ENCODE measurements around the gene SEPTIN11.

The SEPTIN11 gene

DNA sequence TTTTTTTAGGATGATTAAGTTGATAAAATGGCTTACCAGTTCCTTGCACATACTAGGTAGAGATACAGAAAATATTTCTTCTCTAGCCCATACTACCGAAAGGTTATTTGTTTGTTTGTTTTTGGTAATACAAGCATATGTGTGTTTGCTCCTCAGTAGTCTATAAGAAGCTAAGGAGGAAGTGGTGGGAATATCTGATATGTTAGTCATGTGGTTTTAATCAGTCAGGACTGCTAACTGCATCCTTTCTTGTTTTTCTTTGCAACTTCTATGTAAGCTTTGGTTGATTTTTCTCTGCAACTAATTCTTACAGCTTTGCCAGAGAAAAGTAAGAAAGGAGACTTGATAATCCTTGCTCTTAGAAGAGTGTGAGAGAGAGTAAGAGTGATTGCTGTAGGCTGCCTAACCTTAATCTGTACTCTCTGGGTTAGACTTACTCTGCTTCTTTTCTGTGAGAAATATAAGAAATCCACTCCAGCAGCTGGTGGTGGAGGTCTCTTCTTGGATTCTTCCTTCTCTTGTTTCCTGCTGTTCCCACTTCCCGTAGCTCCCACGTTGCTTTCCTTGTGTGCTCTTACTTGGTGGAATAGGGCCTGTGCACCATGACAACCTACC lies 28.3 kb downstream of the SEPTIN11 start:
- Histone ChIP-seq H3K9me3 (ENCODE audit: control insufficient read depth, insufficient read depth, low read length) (no peaks in the 10 kb centered on the region), H3K27me3 (ENCODE audit: control insufficient read depth, insufficient read depth, low read length) (no peaks in the 10 kb centered on the region), H3K4me3 (ENCODE audit: low read length) (no peak overlapping the region), H3K36me3 (ENCODE audit: control insufficient read depth, insufficient read depth, low read length) (no peaks in the 10 kb centered on the region), H3K27ac (ENCODE audit: low read length) (no peak overlapping the region), H3K4me1 (ENCODE audit: control insufficient read depth, insufficient read depth, low read length) (peaks cover 2% of the 10 kb centered on the region; the same call in 1 of the 2 replicates)
- DNase-seq (ENCODE audit: low read depth, low spot score): no peak
- WGBS (ENCODE audit: insufficient coverage, insufficient read length): no CpG with 5 or more reads among the region's 3 CpGs

DNA sequence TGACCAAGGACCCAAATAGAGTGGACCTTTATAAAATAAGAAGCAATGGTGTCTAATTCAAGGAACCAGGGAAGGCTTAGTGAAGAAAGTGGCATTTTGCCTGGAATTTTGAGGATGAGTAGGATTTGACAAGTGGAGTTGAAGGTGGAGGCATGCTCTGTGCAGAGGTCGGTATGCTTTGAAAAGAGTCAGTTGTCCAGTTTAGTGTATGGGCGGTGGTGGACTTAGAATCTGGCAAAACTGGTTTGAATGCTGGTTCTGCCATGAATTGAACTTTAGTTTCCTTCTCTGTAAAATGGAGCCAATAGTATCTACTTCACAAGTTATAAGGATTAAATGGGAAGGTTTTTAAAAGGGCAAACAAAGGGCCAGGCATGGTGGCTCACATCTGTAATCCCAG lies 29.7 kb downstream of the SEPTIN11 start:
- no peak for DNase-seq (ENCODE audit: low read depth, low spot score)
- H3K36me3 ChIP-seq (ENCODE audit: control insufficient read depth, insufficient read depth, low read length): no peaks in the 10 kb centered on the region
- no peaks in the 10 kb centered on the region for H3K9me3 ChIP-seq (ENCODE audit: control insufficient read depth, insufficient read depth, low read length)
- H3K27me3 ChIP-seq (ENCODE audit: control insufficient read depth, insufficient read depth, low read length): no peaks in the 10 kb centered on the region
- H3K4me1 ChIP-seq (ENCODE audit: control insufficient read depth, insufficient read depth, low read length): peaks cover 2% of the 10 kb centered on the region; the same call in 1 of the 2 replicates
- no peak overlapping the region for H3K27ac ChIP-seq (ENCODE audit: low read length)
- no CpG with 5 or more reads among the region's 2 CpGs for WGBS (ENCODE audit: insufficient coverage, insufficient read length)
- H3K4me3 ChIP-seq (ENCODE audit: low read length): no peak overlapping the region

DNA sequence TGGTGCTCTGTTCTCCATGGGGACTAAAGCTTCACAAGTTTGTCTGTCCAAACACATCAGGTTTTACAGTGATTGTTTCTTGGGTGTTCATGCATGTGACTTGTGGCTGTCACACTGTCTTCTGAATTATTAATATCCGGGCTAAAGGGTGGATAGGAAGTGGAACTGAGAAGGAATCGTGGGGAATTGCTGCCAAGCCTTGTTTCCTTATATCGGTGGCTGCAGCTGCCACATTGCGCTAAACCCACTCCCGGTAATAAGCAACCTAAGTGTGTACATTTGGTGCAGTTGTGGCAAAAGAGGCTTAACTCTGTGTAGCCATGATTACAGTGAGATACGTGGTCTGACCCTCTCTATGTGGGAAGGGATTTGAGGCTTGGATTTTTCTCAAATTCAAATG lies 30.7 kb downstream of the SEPTIN11 start:
- Histone ChIP-seq H3K27ac (ENCODE audit: low read length) (no peak overlapping the region), H3K36me3 (ENCODE audit: control insufficient read depth, insufficient read depth, low read length) (no peaks in the 10 kb centered on the region), H3K27me3 (ENCODE audit: control insufficient read depth, insufficient read depth, low read length) (no peaks in the 10 kb centered on the region), H3K4me3 (ENCODE audit: low read length) (no peak overlapping the region), H3K4me1 (ENCODE audit: control insufficient read depth, insufficient read depth, low read length) (peaks cover 2% of the 10 kb centered on the region; the same call in 1 of the 2 replicates), H3K9me3 (ENCODE audit: control insufficient read depth, insufficient read depth, low read length) (no peaks in the 10 kb centered on the region)
- WGBS (ENCODE audit: insufficient coverage, insufficient read length): no CpG with 5 or more reads among the region's 6 CpGs
- DNase-seq (ENCODE audit: low read depth, low spot score): no peak

- Histone ChIP-seq H3K27ac (ENCODE audit: low read length) (no peak overlapping the region), H3K27me3 (ENCODE audit: control insufficient read depth, insufficient read depth, low read length) (no peaks in the 10 kb centered on the region), H3K4me3 (ENCODE audit: low read length) (no peak overlapping the region), H3K4me1 (ENCODE audit: control insufficient read depth, insufficient read depth, low read length) (peaks cover 3% of the 10 kb centered on the region; the same call in 1 of the 2 replicates), H3K9me3 (ENCODE audit: control insufficient read depth, insufficient read depth, low read length) (no peaks in the 10 kb centered on the region), H3K36me3 (ENCODE audit: control insufficient read depth, insufficient read depth, low read length) (no peaks in the 10 kb centered on the region)
- no CpG with 5 or more reads among the region's 3 CpGs for WGBS (ENCODE audit: insufficient coverage, insufficient read length)
- no peak for DNase-seq (ENCODE audit: low read depth, low spot score)
These were observed 32.1 kb downstream of the SEPTIN11 start for GRCh38 chr4:76981644-76982043.

DNA sequence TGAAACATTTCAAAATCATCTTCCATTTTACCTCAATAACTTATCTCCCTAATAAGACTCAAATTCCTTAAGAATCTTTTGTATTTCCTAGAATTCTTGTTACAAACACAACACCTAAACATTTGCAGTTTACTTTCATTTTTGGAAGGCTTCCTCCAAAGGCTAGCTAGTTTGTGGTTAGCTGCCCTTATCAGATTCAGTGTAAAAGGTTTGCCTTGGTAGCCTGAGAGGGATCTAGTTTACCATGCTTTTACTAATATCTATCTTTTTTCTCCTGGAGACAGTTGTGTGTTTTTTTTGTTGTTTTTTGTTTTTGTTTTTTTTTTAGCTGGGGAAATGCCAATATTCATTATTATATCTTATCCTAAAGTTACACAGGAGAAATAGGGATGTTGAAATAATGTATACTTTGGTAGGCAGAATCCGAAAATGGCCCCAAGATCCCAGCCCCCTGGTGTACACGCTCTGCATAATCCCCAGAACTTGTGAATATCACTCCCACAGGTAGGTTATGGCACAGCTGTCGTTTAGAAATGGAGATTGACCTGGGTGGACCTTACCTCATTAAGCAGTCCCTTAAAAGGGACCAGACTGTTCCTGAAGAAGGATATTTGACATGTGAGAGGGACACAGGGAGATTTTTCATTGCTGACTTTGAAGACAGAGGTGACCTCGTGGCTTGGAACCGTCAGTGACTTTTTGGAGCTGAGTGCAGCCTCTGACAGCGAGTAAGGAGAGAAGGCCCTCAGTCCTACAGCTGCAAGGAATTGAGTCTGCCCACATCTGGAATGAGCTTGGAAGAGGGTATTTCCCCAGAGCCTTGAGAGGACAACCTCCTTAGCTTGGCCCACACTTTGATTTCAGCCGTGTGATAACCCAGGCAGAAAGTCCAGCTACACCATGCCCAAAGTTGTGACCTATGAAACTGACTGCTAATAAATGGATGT lies 33.4 kb downstream of the SEPTIN11 start:
- Histone ChIP-seq H3K4me3 (ENCODE audit: low read length) (no peak overlapping the region), H3K27me3 (ENCODE audit: control insufficient read depth, insufficient read depth, low read length) (no peaks in the 10 kb centered on the region), H3K27ac (ENCODE audit: low read length) (no peak overlapping the region), H3K36me3 (ENCODE audit: control insufficient read depth, insufficient read depth, low read length) (no peaks in the 10 kb centered on the region), H3K4me1 (ENCODE audit: control insufficient read depth, insufficient read depth, low read length) (peaks cover 3% of the 10 kb centered on the region), H3K9me3 (ENCODE audit: control insufficient read depth, insufficient read depth, low read length) (no peaks in the 10 kb centered on the region)
- no peak for DNase-seq (ENCODE audit: low read depth, low spot score)
- WGBS (ENCODE audit: insufficient coverage, insufficient read length): no CpG with 5 or more reads among the region's 7 CpGs

DNA sequence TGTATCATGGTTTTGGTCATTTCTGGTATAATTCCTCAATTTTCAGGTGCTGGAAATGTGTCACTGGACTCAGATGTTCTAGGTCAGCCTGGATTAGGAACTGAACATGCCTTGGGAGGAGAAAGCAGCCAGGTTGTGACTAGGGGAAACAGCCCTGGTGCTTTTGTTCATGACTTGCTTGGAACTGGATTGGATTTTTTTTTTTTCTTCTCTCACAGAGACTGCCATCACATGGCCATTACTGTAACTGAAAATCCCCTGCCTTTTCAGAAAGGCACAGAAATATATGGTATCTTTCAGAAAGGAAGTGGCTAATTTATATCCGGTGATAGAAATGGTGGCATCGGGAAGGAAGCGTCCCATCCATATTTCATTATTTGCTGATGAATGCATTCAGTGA lies 34.6 kb downstream of the SEPTIN11 start:
- Histone ChIP-seq H3K36me3 (ENCODE audit: control insufficient read depth, insufficient read depth, low read length) (no peaks in the 10 kb centered on the region), H3K9me3 (ENCODE audit: control insufficient read depth, insufficient read depth, low read length) (no peaks in the 10 kb centered on the region), H3K27me3 (ENCODE audit: control insufficient read depth, insufficient read depth, low read length) (no peaks in the 10 kb centered on the region), H3K27ac (ENCODE audit: low read length) (no peak overlapping the region), H3K4me1 (ENCODE audit: control insufficient read depth, insufficient read depth, low read length) (peaks cover 1% of the 10 kb centered on the region; the same call in 1 of the 2 replicates), H3K4me3 (ENCODE audit: low read length) (no peak overlapping the region)
- WGBS (ENCODE audit: insufficient coverage, insufficient read length): no CpG with 5 or more reads among the region's 3 CpGs
- DNase-seq (ENCODE audit: low read depth, low spot score): no peak

DNA sequence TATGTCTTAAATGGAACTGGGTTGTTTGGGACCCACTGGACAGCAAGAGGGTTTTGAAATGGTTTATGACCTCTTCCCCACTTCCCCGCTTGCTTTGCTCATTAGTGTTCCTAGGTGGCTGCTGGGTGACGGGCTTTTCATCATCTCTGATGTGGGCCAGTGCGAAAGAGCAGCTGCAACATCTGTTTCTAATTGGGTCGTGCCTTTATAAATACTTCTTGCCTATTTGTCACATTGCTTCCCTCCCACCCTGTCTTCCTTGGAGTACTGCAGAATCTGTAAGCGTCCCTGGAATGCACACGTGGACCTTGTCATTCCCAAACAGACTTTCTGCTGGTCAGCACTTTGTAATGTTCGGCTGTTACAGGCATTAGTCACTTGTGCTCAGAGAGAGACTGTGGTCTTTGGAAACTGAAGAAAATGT lies 35.2 kb downstream of the SEPTIN11 start:
- Histone ChIP-seq H3K27ac (ENCODE audit: low read length) (no peak overlapping the region), H3K4me1 (ENCODE audit: control insufficient read depth, insufficient read depth, low read length) (peaks cover 1% of the 10 kb centered on the region; the same call in 1 of the 2 replicates), H3K9me3 (ENCODE audit: control insufficient read depth, insufficient read depth, low read length) (no peaks in the 10 kb centered on the region), H3K36me3 (ENCODE audit: control insufficient read depth, insufficient read depth, low read length) (no peaks in the 10 kb centered on the region), H3K27me3 (ENCODE audit: control insufficient read depth, insufficient read depth, low read length) (no peaks in the 10 kb centered on the region), H3K4me3 (ENCODE audit: low read length) (no peak overlapping the region)
- WGBS (ENCODE audit: insufficient coverage, insufficient read length): no CpG with 5 or more reads among the region's 7 CpGs
- DNase-seq (ENCODE audit: low read depth, low spot score): no peak

- H3K9me3 ChIP-seq (ENCODE audit: control insufficient read depth, insufficient read depth, low read length): no peaks in the 10 kb centered on the region
- peaks cover 1% of the 10 kb centered on the region; the same call in 1 of the 2 replicates for H3K4me1 ChIP-seq (ENCODE audit: control insufficient read depth, insufficient read depth, low read length)
- H3K36me3 ChIP-seq (ENCODE audit: control insufficient read depth, insufficient read depth, low read length): no peaks in the 10 kb centered on the region
- H3K4me3 ChIP-seq (ENCODE audit: low read length): no peak overlapping the region
- DNase-seq (ENCODE audit: low read depth, low spot score): no peak
- no peak overlapping the region for H3K27ac ChIP-seq (ENCODE audit: low read length)
- no CpG with 5 or more reads among the region's 5 CpGs for WGBS (ENCODE audit: insufficient coverage, insufficient read length)
- no peaks in the 10 kb centered on the region for H3K27me3 ChIP-seq (ENCODE audit: control insufficient read depth, insufficient read depth, low read length)
These were observed 37.6 kb downstream of the SEPTIN11 start for GRCh38 chr4:76987153-76987591.

DNA sequence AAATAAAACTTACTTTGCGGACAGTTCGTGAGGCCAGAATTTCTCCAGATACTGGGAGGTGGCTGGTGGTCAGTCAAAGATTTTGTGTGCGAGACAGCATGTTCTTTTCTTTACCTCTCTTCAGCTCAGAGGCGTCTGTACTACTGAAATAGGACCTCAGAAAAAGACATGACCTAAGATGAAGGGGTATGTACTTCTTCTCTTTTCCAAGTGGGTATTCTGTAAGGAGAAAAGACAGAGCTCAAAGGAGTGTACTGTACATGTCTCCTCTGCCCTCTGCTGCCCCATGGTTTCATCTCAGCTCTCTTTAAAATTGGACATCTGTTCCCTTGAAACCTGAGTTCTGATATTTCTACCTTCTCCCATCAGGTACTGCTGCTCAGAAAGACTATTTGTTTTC lies 38.1 kb downstream of the SEPTIN11 start:
- Histone ChIP-seq H3K27ac (ENCODE audit: low read length) (no peak overlapping the region), H3K36me3 (ENCODE audit: control insufficient read depth, insufficient read depth, low read length) (no peaks in the 10 kb centered on the region), H3K4me3 (ENCODE audit: low read length) (no peak overlapping the region), H3K27me3 (ENCODE audit: control insufficient read depth, insufficient read depth, low read length) (no peaks in the 10 kb centered on the region), H3K9me3 (ENCODE audit: control insufficient read depth, insufficient read depth, low read length) (no peaks in the 10 kb centered on the region), H3K4me1 (ENCODE audit: control insufficient read depth, insufficient read depth, low read length) (peaks cover 1% of the 10 kb centered on the region; the same call in 1 of the 2 replicates)
- no peak for DNase-seq (ENCODE audit: low read depth, low spot score)
- no CpG with 5 or more reads among the region's 4 CpGs for WGBS (ENCODE audit: insufficient coverage, insufficient read length)

DNA sequence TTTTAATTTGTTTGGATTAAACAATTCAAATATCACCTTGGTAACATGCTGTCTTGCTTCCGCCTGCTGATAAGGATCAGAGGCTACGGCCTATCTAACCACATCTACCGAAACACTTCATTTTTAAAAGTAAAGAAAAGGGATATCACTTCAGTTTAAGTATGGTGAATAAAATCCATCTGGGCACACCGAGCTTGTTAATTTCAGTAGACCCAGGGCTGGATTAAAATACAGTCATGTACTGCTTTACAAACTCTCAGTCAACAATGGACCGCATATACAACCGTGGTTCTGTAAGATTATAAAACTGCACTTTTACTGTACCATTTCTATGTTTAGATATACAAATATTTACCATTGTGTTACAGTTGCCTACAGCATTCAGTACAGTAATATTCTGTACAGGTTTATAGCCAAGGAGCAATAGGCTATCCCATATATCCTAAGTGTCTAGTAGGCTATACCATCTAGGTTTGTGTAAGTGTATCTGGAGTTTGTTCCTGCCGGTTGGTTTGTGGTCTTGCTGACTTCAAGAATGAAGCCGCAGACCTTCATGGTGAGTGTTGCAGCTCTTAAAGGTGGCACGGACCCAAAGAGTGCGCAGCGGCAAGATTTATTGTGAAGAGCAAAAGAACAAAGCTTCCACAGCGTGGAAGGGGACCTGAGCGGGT lies 40.0 kb downstream of the SEPTIN11 start:
- Histone ChIP-seq H3K36me3 (ENCODE audit: control insufficient read depth, insufficient read depth, low read length) (no peaks in the 10 kb centered on the region), H3K9me3 (ENCODE audit: control insufficient read depth, insufficient read depth, low read length) (no peaks in the 10 kb centered on the region), H3K27me3 (ENCODE audit: control insufficient read depth, insufficient read depth, low read length) (no peaks in the 10 kb centered on the region), H3K4me3 (ENCODE audit: low read length) (no peak overlapping the region), H3K4me1 (ENCODE audit: control insufficient read depth, insufficient read depth, low read length) (peaks cover 1% of the 10 kb centered on the region; the same call in 1 of the 2 replicates), H3K27ac (ENCODE audit: low read length) (no peak overlapping the region)
- no CpG with 5 or more reads among the region's 13 CpGs for WGBS (ENCODE audit: insufficient coverage, insufficient read length)
- DNase-seq (ENCODE audit: low read depth, low spot score): no peak
